ENCODE data around the gene GDA. TPM values are rescaled to one million over a fixed set of nuclear protein-coding genes. Genes with fewer than 3 reads are reported as not detected.

GDA gene
- total RNA-seq, 2 donors from 2014 or later = 2.5 to 6.9 TPM

DNA sequence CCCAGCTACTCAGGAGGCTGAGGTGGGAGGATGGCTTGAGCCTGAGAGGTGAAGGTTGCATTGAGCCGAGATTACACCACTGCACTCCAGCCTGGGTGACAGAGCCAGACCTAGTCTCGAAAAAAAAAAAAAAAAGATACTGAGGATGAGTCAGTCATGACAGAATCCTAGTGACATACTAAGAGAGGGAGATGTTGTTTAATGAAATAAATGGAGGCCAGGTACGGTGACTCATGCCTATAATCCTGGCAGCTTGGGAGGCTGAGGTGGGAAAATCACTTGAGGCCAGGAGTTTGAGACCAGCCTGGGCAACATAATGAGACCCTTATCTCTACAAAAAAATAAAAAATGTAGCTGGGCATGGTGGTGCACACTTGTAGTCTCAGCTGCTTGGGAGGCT is 108.6 kb downstream of the GDA start:
- Mint-ChIP-seq H3K27me3 (ENCODE audit: insufficient read depth) (no peaks in the 10 kb centered on the region), H3K27ac (no peak overlapping the region), H3K4me3 (no peak overlapping the region), H3K4me1 (no peaks in the 10 kb centered on the region), H3K9me3 (peaks cover 6% of the 10 kb centered on the region), H3K36me3 (ENCODE audit: low read depth) (no peaks in the 10 kb centered on the region)
- H3K9me3 ChIP-seq (ENCODE audit: control insufficient read depth, low read length) = no peaks in the 10 kb centered on the region
- H3K27ac ChIP-seq (ENCODE audit: low read depth, low read length) = no peak overlapping the region
- H3K4me1 ChIP-seq (ENCODE audit: control insufficient read depth, insufficient read depth, low read length) = no peaks in the 10 kb centered on the region
- no peaks in the 10 kb centered on the region for H3K36me3 ChIP-seq (ENCODE audit: control insufficient read depth, insufficient read depth, low read length)
- H3K27me3 ChIP-seq (ENCODE audit: control insufficient read depth, insufficient read depth, low read length, poor library complexity, severe bottlenecking) = no peaks in the 10 kb centered on the region
- no peak for DNase-seq
- TF ChIP-seq, protein P1, sequence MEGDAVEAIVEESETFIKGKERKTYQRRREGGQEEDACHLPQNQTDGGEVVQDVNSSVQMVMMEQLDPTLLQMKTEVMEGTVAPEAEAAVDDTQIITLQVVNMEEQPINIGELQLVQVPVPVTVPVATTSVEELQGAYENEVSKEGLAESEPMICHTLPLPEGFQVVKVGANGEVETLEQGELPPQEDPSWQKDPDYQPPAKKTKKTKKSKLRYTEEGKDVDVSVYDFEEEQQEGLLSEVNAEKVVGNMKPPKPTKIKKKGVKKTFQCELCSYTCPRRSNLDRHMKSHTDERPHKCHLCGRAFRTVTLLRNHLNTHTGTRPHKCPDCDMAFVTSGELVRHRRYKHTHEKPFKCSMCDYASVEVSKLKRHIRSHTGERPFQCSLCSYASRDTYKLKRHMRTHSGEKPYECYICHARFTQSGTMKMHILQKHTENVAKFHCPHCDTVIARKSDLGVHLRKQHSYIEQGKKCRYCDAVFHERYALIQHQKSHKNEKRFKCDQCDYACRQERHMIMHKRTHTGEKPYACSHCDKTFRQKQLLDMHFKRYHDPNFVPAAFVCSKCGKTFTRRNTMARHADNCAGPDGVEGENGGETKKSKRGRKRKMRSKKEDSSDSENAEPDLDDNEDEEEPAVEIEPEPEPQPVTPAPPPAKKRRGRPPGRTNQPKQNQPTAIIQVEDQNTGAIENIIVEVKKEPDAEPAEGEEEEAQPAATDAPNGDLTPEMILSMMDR (conservative IDR thresholded peaks at IDR 0.05) = no peak
- WGBS, 2 experiments (ENCODE audit: insufficient coverage in 1 of 2, insufficient read length in 1 of 2) = 94 to 100% methylated on average over 3 of the region's 3 CpGs
- no peak overlapping the region for H3K4me3 ChIP-seq (ENCODE audit: low read length)
- H3K9ac ChIP-seq (ENCODE audit: extremely low read depth, low read length, poor library complexity, severe bottlenecking) = no peak overlapping the region

DNA sequence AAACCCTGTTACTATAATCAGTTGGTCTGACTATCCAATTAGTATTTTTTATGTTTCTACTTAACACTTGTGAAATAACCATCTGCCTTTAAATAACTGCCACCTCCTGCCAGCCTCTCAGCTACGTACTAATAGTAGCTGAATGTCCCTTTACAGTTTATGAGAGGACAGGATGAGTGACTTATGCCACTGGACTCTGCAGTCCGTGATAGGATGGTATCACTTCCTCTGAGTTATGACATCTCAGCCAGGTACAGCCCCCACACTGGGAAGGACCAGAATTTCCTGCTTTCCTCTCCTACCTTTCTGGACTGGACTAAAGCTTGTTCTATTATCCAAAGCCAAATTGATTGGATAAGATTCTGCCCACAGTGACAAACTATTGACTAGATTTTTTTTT is 112.8 kb downstream of the GDA start:
- no peak for DNase-seq
- H3K27me3 ChIP-seq (ENCODE audit: control insufficient read depth, insufficient read depth, low read length, poor library complexity, severe bottlenecking) = no peaks in the 10 kb centered on the region
- TF ChIP-seq, protein P1 (conservative IDR thresholded peaks at IDR 0.05) = no peak
- Mint-ChIP-seq H3K4me3 (no peak overlapping the region), H3K4me1 (no peaks in the 10 kb centered on the region), H3K36me3 (ENCODE audit: low read depth) (no peaks in the 10 kb centered on the region), H3K9me3 (no peaks in the 10 kb centered on the region), H3K27ac (no peak overlapping the region), H3K27me3 (ENCODE audit: insufficient read depth) (no peaks in the 10 kb centered on the region)
- no peak overlapping the region for H3K9ac ChIP-seq (ENCODE audit: extremely low read depth, low read length, poor library complexity, severe bottlenecking)
- no peaks in the 10 kb centered on the region for H3K4me1 ChIP-seq (ENCODE audit: control insufficient read depth, insufficient read depth, low read length)
- 78 to 79% methylated on average over 2 of the region's 2 CpGs for WGBS, 2 experiments (ENCODE audit: insufficient coverage in 1 of 2, insufficient read length in 1 of 2)
- H3K27ac ChIP-seq (ENCODE audit: low read depth, low read length) = no peak overlapping the region
- H3K4me3 ChIP-seq (ENCODE audit: low read length) = no peak overlapping the region
- no peaks in the 10 kb centered on the region for H3K36me3 ChIP-seq (ENCODE audit: control insufficient read depth, insufficient read depth, low read length)
- no peaks in the 10 kb centered on the region for H3K9me3 ChIP-seq (ENCODE audit: control insufficient read depth, low read length)

DNA sequence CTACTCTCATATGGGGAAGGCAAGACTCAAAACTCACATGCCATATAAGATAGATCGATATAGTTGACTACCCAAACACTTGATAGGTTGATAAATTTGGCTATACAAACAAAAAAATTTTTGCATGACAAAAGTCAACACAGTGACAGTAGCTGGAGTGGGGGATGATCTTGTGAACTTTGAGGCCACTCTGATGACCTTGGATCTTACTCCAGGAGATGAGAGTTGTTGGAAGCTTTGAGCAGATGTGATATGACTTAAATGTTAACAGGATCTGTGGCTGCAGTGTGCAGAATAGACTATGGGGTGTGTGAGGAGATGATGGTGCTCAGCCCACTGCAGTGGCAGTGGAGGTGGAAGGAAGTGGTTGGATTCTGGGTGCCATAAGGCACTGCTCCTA is 114.3 kb downstream of the GDA start:
- Histone ChIP-seq H3K9me3 (ENCODE audit: control insufficient read depth, low read length) (no peaks in the 10 kb centered on the region), H3K4me3 (ENCODE audit: low read length) (no peak overlapping the region), H3K36me3 (ENCODE audit: control insufficient read depth, insufficient read depth, low read length) (no peaks in the 10 kb centered on the region), H3K27ac (ENCODE audit: low read depth, low read length) (no peak overlapping the region), H3K27me3 (ENCODE audit: control insufficient read depth, insufficient read depth, low read length, poor library complexity, severe bottlenecking) (no peaks in the 10 kb centered on the region), H3K4me1 (ENCODE audit: control insufficient read depth, insufficient read depth, low read length) (no peaks in the 10 kb centered on the region), H3K9ac (ENCODE audit: extremely low read depth, low read length, poor library complexity, severe bottlenecking) (no peak overlapping the region)
- Mint-ChIP-seq H3K27me3 (ENCODE audit: insufficient read depth) (no peaks in the 10 kb centered on the region), H3K4me1 (no peaks in the 10 kb centered on the region), H3K9me3 (no peaks in the 10 kb centered on the region), H3K4me3 (no peak overlapping the region), H3K36me3 (ENCODE audit: low read depth) (no peaks in the 10 kb centered on the region), H3K27ac (no peak overlapping the region)
- TF ChIP-seq, protein P1 (conservative IDR thresholded peaks at IDR 0.05) = no peak
- DNase-seq = no peak
- 83% methylated on average over 1 of the region's 1 CpG; no CpG with 5 or more reads in 1 of the 2 experiments for WGBS, 2 experiments (ENCODE audit: insufficient coverage in 1 of 2, insufficient read length in 1 of 2)

Measured in endodermal cell (in vitro differentiated cells).